Measurements from ENCODE around the gene HSBP1L1.

DNA sequence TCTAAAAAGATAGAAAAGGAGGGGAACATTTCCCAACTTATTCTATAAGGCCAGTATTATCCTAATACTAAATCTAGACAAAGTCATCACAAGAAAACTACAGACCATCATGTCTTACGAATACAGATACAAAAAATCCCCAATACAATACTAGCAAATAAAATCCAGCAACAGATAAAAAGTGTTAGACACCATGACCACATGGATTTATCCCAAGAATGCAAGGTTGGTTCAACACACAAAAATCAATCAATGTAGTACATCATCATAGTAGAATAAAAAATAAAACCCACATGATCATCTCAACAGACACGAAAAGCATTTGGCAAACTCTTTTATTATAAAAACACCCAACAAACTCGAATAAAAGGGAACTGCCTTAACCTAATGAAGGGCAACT is 31.5 kb upstream of the HSBP1L1 start:
- TF ChIP-seq POLR2AphosphoS5 (IDR thresholded peaks at IDR 0.05; ENCODE audit: borderline replicate concordance, low read depth, low read length) (no peak), EZH2 (IDR thresholded peaks at IDR 0.05) (no peak)

Measured in SK-N-MC (cell line).